GM18505 (cell line): ENCODE data around the gene TACR2.

ENCODE experiments used
- ATAC-seq: cut with Tn5 transposase; IDR thresholded peaks from one replicate; pipeline ENCODE4 v1.9.1; 2021; ENCODE audit not compliant: unreplicated experiment
- POLR2A ChIP-seq: IDR thresholded peaks from 4 replicates; pipeline ENCODE4 v1.6.1; 2011; ENCODE audit warnings: borderline replicate concordance; ENCODE audit not compliant: insufficient read depth, insufficient read length; ENCODE audit errors: extremely low read depth

TACR2 gene

DNA sequence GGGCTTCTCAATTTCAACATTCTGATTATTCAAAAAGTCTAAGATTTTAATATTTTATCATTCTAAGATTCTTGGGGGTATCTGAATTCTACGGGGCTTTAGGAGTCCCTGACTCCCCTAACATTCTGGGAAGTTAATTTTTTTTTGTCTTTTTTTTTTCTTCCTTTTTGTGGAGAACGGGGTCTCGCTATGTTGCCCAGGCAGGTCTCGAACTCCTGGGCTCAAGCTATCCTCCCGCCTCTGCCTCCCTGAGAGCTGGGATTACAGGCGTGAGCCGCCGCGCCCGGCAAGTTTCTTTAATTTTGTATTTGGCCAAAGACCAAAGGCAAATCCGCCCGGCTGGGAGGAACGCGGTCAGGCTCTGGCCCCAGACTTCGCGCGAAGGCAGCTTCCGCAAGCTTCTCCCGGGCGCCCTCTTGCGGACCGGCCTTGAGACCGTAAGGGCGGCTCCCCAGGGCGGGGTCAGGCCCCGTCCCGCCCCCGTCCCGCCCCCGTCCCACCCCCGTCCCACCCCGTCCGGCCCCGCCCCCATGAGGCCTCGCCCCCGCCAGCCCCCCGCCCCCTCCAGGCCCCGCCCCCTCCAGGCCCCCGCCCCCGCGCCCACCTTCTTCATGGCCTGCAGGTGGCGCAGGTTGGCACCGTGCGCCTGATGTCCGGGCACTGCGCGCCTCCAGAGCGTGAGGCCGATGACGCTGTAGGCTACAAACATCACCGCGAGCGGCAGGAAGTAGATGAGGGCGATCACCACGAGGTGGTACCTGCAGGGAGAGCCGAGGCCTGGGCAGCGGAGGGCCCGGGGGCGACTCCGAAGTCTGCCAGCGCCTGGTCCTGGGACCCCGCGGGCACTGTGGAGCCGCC, 8.2 kb downstream of the TACR2 start:
- peak; percentile 77 for ATAC-seq
- peak; percentile 52 for TF ChIP-seq POLR2A

DNA sequence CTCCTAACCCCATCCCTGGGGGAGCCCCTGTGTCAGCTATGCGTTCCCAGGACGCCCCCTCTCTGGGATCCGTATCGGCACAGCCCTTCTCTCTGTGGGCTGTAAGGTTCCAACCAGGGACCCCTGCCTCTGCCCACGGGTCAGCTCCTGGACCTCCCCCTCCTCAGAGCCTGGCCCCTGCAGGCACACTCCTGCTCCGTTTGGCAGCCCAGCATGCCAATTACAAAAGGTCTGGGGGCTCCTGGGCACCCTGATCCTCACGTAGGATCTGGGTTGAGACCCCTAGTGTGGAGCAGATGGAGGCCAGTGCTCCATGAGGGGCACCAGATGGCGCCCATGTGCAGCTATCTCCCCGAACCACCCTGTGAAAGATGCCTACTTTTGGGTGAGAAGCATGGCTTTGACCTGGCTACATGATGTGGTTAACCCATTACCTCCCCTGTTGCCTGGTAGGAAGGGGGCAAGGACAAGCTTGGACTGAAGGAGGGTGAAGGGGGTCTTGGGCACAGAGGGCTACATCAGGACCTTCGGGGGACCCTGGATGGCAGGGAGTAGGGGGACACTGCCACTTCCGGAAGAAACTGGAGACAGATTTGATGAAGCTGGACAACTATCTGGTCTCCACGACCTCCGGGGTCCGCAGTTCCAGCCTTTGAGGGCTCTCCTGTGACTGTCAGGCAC, 9.0 kb downstream of the TACR2 start:
- ATAC-seq, result no peak
- no peak for TF ChIP-seq POLR2A

DNA sequence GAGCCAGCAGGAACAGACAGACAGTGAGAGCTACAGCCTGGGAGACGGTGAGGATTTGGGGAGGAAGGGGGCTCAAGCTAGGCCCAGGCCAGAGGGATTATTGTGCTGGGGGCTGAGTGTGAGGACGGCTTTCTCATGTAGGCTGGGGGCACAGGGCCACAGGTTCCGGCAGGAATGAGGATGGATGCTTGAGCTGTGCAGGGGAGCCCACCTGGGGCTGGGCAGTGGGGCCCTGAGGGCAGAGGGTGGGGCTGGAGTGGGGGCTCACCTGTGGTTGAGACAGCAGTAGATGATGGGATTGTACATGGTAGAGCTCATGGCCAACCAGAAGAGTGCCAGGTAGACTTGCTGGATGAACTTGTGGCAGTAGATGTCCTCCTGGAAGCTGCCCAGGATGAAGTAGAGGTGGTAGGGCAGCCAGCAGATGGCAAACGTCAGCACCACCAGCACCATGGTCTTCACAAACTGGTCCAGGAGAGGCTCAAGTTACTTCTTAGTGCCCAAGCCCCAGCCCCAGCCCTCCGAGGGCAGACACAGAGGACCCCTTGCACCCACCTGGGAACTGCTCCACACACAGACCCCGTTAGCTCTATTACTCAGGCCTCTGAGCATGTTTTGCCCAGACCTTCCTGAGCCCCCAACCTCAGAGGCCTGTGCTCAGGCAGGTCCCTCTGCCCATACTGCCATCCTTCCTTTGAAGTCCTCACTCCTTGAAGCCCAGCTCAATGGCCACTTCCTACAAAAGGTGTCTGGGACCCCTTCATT, 9.7 kb downstream of the TACR2 start:
- ATAC-seq, result no peak
- TF ChIP-seq POLR2A, result no peak

- no peak for TF ChIP-seq POLR2A
- ATAC-seq, result no peak
These were observed 10.4 kb downstream of the TACR2 start for GRCh38 chr10:69406302-69406811.

- ATAC-seq, result no peak
- TF ChIP-seq POLR2A, result no peak
These were observed 11.5 kb downstream of the TACR2 start for GRCh38 chr10:69405221-69405620.

DNA sequence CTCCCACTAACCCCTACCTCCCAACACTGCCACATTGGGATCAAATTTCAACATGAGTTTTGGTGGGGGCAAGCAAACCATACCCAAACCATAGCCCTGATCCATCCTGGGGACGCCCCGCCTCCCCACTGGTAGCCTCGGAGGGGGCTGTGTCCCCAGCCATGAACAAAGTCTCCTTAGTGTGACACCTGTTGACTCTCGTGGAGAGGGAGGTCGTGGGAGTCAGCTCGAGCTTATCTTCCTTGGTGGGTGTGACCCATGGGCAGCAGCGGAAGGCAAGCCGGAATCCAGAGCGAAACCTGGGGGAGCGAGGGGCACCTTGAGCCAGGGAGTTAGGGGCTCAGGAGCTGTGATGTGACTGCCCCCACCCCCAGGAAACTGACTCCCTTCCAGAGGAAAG, 11.9 kb downstream of the TACR2 start:
- no peak for ATAC-seq
- TF ChIP-seq POLR2A, result no peak

DNA sequence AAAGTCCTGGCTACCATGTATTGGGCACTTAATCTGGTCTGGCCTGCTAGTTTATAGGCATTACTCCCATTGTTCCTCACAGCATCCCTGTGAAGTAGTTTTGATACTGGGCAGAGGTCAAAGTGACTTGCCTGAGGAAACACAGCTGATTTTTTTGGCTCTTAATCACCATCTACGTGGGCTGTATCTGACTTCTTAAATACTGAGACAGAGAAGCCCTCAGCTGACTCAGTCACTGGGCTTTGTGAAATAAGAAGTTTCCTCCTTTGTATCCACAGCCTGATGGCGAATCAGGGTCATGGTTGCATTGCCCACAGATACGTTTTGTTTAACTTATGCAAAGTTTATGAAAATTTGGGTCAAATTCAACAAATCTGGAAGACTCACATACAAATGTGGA, 13.2 kb downstream of the TACR2 start:
- TF ChIP-seq POLR2A, result no peak
- no peak for ATAC-seq

- TF ChIP-seq POLR2A, result no peak
- no peak for ATAC-seq
These were observed 13.7 kb downstream of the TACR2 start for GRCh38 chr10:69403066-69403465.

- ATAC-seq, result no peak
- no peak for TF ChIP-seq POLR2A
These were observed 14.3 kb downstream of the TACR2 start for GRCh38 chr10:69402386-69402785.

GRCh38 chr10:69401416-69401815, 15.3 kb downstream of the TACR2 start:
- ATAC-seq, result no peak
- TF ChIP-seq POLR2A, result no peak

- TF ChIP-seq POLR2A, result no peak
- ATAC-seq, result no peak
These were observed 15.8 kb downstream of the TACR2 start for GRCh38 chr10:69400936-69401335.

DNA sequence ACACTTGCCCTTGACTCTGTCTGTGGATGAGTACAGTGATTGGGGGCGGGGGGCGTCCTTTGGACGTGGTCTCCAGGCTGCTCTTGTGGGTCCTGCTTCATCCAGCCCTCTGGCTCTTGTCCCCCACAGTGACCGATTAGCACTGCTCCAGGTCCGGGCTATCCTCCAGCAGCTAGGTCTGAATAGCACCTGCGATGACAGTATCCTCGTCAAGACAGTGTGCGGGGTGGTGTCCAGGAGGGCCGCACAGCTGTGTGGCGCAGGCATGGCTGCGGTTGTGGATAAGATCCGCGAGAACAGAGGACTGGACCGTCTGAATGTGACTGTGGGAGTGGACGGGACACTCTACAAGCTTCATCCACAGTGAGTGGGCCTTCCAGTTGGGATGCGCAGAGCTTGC, 18.3 kb downstream of the TACR2 start:
- TF ChIP-seq POLR2A, result no peak
- no peak for ATAC-seq

- no peak for ATAC-seq
- TF ChIP-seq POLR2A, result no peak
These were observed 18.7 kb downstream of the TACR2 start for GRCh38 chr10:69397972-69398371.
